ENCODE data around the gene CACNA1B.

Gene CACNA1B

GRCh38 chr9:138025417-138025816 lies 147.8 kb downstream of the CACNA1B start:
- DNase-seq (ENCODE audit: insufficient read length, low spot score), result no peak
- no peak for FAIRE-seq
- TF ChIP-seq POLR2A (IDR thresholded peaks at IDR 0.05; ENCODE audit: low read depth, low read length), result no peak

- TF ChIP-seq POLR2A (IDR thresholded peaks at IDR 0.05; ENCODE audit: low read depth, low read length), result no peak
- DNase-seq (ENCODE audit: insufficient read length, low spot score) (no peak), FAIRE-seq (no peak)
Observed at GRCh38 chr9:138025908-138026307, 148.3 kb downstream of the CACNA1B start.

GRCh38 chr9:138028596-138028995 lies 151.0 kb downstream of the CACNA1B start:
- DNase-seq (ENCODE audit: insufficient read length, low spot score) (no peak), FAIRE-seq (no peak)
- TF ChIP-seq POLR2A (IDR thresholded peaks at IDR 0.05; ENCODE audit: low read depth, low read length), result no peak

GRCh38 chr9:138031186-138031585 lies 153.6 kb downstream of the CACNA1B start:
- no peak for FAIRE-seq
- TF ChIP-seq POLR2A (IDR thresholded peaks at IDR 0.05; ENCODE audit: low read depth, low read length), result no peak
- DNase-seq (ENCODE audit: insufficient read length, low spot score), result no peak

- no peak for TF ChIP-seq POLR2A (IDR thresholded peaks at IDR 0.05; ENCODE audit: low read depth, low read length)
- FAIRE-seq (no peak), DNase-seq (ENCODE audit: insufficient read length, low spot score) (no peak)
Observed at GRCh38 chr9:138033950-138034349, 156.4 kb downstream of the CACNA1B start.

- DNase-seq (ENCODE audit: insufficient read length, low spot score) (no peak), FAIRE-seq (no peak)
- no peak for TF ChIP-seq POLR2A (IDR thresholded peaks at IDR 0.05; ENCODE audit: low read depth, low read length)
Observed at GRCh38 chr9:138037140-138037539, 159.6 kb downstream of the CACNA1B start.

- FAIRE-seq (no peak), DNase-seq (ENCODE audit: insufficient read length, low spot score) (no peak)
- TF ChIP-seq POLR2A (IDR thresholded peaks at IDR 0.05; ENCODE audit: low read depth, low read length), result no peak
Observed at GRCh38 chr9:138038244-138038671, 160.7 kb downstream of the CACNA1B start.

- no peak for TF ChIP-seq POLR2A (IDR thresholded peaks at IDR 0.05; ENCODE audit: low read depth, low read length)
- DNase-seq (ENCODE audit: insufficient read length, low spot score) (no peak), FAIRE-seq (no peak)
Observed at GRCh38 chr9:138040446-138041430, 163.2 kb downstream of the CACNA1B start.

- TF ChIP-seq POLR2A (IDR thresholded peaks at IDR 0.05; ENCODE audit: low read depth, low read length), result no peak
- FAIRE-seq (no peak), DNase-seq (ENCODE audit: insufficient read length, low spot score) (no peak)
Observed at GRCh38 chr9:138042146-138042545, 164.6 kb downstream of the CACNA1B start.

- TF ChIP-seq POLR2A (IDR thresholded peaks at IDR 0.05; ENCODE audit: low read depth, low read length), result no peak
- DNase-seq (ENCODE audit: insufficient read length, low spot score) (no peak), FAIRE-seq (no peak)
Observed at GRCh38 chr9:138042640-138043039, 165.1 kb downstream of the CACNA1B start.

- DNase-seq (ENCODE audit: insufficient read length, low spot score) (no peak), FAIRE-seq (no peak)
- TF ChIP-seq POLR2A (IDR thresholded peaks at IDR 0.05; ENCODE audit: low read depth, low read length), result no peak
Observed at GRCh38 chr9:138043061-138043410, 165.5 kb downstream of the CACNA1B start.

- FAIRE-seq (no peak), DNase-seq (ENCODE audit: insufficient read length, low spot score) (no peak)
- no peak for TF ChIP-seq POLR2A (IDR thresholded peaks at IDR 0.05; ENCODE audit: low read depth, low read length)
Observed at GRCh38 chr9:138043411-138044345, 166.1 kb downstream of the CACNA1B start.

- no peak for TF ChIP-seq POLR2A (IDR thresholded peaks at IDR 0.05; ENCODE audit: low read depth, low read length)
- no peak for FAIRE-seq
- DNase-seq (ENCODE audit: insufficient read length, low spot score), result no peak
Observed at GRCh38 chr9:138044485-138045383, 167.2 kb downstream of the CACNA1B start.
